GM08714 (cell line): Measurements from ENCODE around the gene MRPL28.
A peak's percentile ranks its signal among the peaks of the same experiment; 100 is the strongest.

Source experiments
- H3K4me3 ChIP-seq: fragments of 200-500 bp; sonication (Bioruptor generic); 2 replicates; pipeline ENCODE4 v1.5.1; 2014; ENCODE audit warnings: mild to moderate bottlenecking, low read length, inconsistent platforms
- ZNF274 ChIP-seq: IDR thresholded peaks from 2 replicates; pipeline ENCODE4 v1.6.1; 2012; ENCODE audit warnings: mild to moderate bottlenecking, low read depth, low read length

Gene MRPL28

GRCh38 chr16:361872-362701, 8.3 kb downstream of the MRPL28 start:
- H3K4me3 ChIP-seq, result no peak overlapping the region
- no peak for TF ChIP-seq ZNF274

- H3K4me3 ChIP-seq, result no peak overlapping the region
- no peak for TF ChIP-seq ZNF274
Observed at GRCh38 chr16:361341-361871, 8.9 kb downstream of the MRPL28 start.

DNA sequence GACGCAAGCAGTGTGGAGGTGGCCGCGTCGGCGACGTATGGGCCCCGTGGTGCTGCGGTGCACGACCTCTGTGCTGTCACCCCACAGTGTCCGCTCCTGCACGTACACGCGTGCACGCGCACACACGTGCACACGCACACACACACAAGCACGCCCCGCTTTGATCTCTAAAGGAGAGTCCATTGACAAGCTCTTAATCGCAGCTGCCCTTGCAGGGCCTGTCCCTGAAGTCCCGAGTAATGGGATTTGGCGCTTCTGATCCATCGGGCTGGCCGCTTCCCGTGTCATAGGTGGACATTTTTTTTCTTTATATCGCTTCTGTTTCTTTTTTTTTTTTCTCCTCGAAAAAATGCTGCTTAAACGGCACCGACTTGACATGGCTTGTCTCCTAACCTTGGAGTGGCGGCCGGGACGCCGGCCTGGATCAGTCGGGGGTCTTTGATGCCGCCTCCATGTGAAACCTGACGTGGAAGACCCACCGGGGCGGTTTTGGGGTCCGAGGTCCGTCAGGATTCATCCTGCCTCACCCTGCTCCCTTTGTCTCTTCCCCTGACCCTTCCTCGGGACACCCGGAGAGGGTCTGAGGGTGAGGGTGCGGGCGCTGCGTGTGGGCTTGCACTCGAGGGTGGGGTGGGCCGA, 9.5 kb downstream of the MRPL28 start:
- H3K4me3 ChIP-seq, result no peak overlapping the region
- TF ChIP-seq ZNF274, result no peak

DNA sequence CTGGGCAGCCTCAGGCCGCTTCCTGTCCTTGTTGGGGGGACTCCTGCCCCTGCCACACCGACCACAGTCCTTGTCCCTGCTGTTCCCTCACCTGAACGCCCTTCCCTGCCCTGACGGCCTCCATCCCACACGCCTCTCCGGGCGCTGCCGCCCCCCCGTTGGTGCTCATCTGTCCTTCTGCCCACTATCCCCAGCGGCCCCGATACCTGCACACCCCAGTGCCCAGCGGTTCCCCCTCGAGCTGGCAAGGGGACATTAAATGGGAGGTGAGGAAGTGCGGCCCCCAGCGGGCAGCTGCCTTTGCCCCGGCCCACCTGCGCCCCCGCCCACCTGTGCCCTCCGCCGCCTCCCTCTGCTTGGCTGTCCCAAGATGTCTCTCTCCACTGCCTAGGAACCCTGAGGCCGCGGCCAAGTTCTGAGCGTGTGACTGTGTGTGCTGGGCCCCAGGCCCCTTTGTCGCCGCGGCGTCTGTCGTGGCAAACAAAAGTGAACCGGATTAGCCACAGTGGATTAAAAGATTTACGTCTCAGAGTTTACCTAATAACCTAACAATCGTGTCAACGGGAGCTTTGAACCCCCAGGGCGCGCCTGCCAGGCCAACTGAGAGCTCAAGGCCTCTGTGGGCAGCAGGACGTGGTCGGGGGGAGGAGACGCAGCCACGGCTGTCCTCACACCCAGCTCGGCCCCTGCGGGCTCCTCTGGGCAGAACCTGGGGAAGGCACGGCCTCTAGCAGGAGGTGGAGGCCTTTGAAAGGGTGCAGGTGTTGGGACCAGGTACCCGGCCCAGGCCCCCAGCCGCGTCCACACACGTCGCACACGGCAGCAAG, 10.3 kb downstream of the MRPL28 start:
- no peak for TF ChIP-seq ZNF274
- no peak overlapping the region for H3K4me3 ChIP-seq

DNA sequence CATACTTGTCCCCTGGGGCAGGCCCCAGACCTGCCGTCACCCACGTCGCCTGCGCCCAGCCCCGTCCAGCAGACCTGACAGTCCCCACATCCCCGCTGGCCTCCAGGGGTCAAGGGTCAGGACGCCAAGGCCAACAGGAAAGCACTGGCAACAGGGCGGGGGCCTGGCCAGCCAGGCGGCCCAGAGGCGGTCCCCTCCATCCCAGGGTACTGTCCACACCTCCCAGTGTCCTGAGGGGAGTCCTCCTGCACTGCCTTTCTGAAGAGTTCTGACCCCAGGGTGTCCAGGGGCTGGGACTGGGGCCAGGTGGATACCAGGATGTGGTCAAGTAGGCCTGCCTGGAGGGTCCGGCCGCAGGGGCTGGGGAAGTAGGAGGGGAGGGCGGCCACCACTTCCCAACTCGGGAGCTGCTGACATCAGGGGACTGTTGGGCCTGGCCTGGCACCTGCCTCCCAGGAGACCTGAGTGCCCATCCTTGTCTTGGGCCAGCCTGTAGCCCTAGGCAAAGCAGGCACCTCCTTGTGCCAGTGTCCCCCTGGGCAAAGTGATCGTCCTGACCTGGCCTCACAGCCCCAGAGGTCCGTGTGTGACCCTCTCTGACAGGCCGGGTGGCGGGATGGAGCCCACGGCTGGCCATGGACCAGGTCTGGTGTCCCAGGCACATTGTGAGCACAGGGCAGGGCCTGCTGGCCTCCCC, 11.1 kb downstream of the MRPL28 start:
- H3K4me3 ChIP-seq, result no peak overlapping the region
- TF ChIP-seq ZNF274, result no peak

GRCh38 chr16:356741-357140, 13.6 kb downstream of the MRPL28 start:
- TF ChIP-seq ZNF274, result no peak
- no peak overlapping the region for H3K4me3 ChIP-seq

- no peak overlapping the region for H3K4me3 ChIP-seq
- TF ChIP-seq ZNF274, result no peak
Observed at GRCh38 chr16:354971-355461, 15.3 kb downstream of the MRPL28 start.

DNA sequence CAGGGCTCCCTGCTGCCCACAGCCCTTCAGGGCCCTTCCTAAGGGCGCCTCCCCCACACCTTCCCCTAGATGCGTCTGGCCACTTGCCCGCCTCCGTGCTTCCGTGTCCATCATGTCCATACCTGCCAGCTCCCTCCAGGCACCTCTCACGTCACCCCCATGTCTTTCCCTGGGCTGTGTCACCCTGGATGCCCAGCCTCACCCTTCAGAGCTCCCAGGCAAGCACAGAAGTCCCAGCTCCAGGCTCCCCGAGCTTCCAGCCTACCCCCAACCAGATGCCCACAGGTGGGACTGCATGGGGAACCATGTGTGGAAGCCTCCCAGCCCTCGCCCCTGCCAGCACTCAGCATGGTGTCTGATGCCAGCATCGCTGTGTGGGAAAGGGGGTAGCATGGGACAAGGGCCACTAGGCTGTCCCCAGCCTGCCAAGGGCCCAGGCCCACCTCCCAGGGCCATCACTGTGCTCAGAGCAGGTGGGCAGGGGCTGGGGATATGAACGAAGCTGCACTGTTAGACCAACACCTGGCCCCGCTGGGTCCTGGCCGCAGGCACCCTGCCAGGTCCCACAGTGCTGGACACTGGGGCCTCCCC, 16.0 kb downstream of the MRPL28 start:
- no peak for TF ChIP-seq ZNF274
- H3K4me3 ChIP-seq, result no peak overlapping the region

DNA sequence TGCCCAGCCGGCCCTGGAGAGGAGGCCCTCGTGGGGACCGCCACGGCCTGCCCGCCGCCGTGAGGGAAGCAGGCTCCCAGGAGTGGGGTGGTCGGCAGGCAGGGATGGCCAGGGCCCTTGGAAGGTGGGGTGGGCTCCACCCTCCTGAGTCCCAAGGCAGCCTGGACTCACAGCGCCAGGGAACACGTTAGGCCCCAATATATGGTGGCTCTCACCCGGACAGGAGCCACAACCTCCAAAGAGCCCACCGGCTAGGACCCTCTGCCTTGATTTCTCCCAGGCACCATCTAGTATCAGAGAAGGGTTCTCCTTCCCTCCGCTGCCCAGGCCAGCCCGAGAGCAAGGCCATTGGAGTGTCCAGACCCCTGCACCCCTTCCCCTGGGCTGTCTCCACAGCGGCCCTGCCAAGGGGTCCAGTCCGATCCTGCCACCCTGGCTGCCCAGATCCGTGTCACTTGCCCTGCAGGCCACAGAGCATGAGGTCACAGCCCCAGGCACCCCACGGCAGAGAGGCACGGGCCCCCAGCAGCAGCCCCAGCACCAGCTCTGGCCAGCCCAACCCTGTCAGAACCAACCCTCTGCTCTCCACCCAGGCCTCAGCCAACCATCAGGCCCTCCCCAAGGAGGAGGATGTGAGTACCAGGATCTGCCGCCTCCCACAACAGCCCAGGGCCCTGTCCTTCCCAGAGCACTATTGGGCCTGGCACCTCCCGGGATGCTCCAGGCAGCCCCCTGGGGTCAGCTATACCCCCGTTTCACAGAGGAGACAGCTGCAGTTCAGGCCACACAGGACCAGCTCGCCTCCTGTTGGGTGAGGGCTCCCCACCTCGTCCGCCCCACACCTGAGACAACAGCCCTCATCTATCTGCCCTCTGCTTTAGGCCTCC, 16.7 kb downstream of the MRPL28 start:
- TF ChIP-seq ZNF274, result no peak
- H3K4me3 ChIP-seq, result peak overlapping the region; percentile 29; the same call in 1 of the 2 replicates

- TF ChIP-seq ZNF274, result no peak
- H3K4me3 ChIP-seq, result peak within 1 kb of the TSS; percentile 94
Observed at GRCh38 chr16:352547-353403, 17.6 kb downstream of the MRPL28 start, which contains the start of gene AXIN1. TSS of gene AXIN1 (minus strand) at chr16:352723. CDS start at chr16:347025, 5,698 bp downstream.

DNA sequence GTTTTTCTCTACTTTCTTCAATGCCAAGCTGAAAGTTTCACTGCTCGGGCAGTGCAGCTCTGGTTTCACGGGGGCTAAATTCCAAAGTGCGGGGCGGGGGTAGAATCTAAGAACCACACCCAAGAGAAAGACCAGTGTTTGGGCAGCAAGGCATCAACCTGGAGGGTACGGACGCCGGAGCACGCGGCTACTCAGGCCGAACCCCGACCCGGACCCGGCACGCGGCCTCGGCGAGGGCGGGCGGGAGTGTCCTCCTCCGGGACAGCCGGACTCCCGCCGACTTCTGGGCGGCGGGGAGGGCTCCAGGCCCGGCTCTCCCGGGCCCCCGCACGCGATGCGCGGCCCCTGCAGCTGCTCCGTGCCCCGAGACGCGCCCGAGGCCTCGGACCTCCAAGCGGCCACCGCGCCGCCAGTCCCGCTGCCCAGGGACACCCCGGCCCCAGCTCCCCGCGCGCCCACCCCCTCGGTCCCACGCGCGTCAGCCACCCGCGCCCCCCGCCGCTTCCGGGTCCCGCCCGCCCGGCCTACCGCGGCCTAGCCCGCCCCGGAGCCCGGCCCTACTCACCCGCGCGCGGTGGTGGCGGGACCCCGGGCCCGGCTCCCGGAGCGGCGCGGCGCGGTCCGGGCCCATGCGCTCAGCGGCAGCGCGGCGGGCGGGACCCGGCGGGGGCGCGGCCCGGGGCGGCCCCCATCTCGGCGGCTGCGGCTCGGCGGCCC, 18.4 kb downstream of the MRPL28 start:
- H3K4me3 ChIP-seq, result peak overlapping the region; percentile 94
- no peak for TF ChIP-seq ZNF274
